ENCODE data around the gene OCIAD2. TPM values are rescaled to one million over a fixed set of nuclear protein-coding genes. Genes with fewer than 3 reads are reported as not detected.
A peak's percentile ranks its signal among the peaks of the same experiment; 100 is the strongest.

Gene OCIAD2, protein sequence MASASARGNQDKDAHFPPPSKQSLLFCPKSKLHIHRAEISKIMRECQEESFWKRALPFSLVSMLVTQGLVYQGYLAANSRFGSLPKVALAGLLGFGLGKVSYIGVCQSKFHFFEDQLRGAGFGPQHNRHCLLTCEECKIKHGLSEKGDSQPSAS
- polyA plus RNA-seq (2013) = 88.6 and 89.3 TPM in 2 replicates

DNA sequence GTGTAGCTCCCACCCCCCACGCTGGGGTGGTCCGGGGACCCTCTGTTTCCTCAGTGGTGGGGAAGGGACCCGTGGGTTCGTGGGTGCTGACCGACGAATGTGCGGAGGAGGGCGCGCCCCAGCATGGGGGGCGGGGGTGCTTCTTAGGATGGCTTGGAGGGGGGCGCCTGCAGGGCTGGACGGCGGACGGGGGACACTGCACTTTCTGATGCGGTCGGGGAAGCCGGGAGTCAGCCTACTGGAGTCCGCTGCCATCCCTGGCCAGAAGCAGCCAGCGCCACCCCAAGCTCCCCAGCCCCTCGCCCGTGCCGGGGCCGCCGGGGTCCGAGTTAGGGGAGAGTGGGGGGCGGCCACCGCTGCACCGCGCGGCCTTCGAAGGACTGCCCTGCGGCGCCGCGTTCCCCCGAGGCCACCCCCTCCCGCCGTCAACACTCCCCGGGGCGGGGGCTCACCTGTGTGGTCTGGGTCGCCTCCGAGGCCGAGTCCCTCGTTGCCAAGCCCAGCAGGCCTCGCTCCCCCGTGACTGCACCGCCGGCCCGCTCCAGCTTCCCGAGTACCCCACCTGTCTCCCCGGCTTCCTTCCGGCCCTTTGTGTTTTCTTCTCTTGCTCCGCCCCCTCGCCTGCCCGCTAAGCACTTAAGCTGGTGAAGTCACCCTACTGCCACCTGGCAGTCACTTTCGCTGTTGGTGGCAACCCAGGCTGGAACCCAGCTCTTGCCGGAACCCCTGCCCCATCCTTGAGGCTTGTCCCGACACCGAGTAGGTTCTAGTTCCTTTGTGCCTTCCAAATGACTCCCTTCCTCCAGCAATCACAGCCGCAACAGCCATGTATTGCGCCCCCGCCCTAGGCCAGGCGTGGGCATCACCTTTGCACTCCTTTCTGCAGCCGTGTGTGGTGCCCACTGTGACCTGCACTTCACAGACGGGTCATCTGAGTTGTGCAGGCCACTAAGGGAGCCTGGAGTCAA, at the start of gene OCIAD2:
Gene OCIAD2 (minus strand): TSS at position 569 of the 968 bp plus-strand sequence. CDS start 2,225 bp downstream, outside the sequence.
- WGBS (ENCODE audit: extremely low coverage, insufficient coverage, insufficient read length) = no CpG with 5 or more reads among the region's 65 CpGs
- Histone ChIP-seq H3K23ac (ENCODE audit: low read length) (peak within 1 kb of the TSS; percentile 31), H2AFZ (ENCODE audit: insufficient read depth, low read length, poor library complexity) (peak within 1 kb of the TSS; percentile 50)

DNA sequence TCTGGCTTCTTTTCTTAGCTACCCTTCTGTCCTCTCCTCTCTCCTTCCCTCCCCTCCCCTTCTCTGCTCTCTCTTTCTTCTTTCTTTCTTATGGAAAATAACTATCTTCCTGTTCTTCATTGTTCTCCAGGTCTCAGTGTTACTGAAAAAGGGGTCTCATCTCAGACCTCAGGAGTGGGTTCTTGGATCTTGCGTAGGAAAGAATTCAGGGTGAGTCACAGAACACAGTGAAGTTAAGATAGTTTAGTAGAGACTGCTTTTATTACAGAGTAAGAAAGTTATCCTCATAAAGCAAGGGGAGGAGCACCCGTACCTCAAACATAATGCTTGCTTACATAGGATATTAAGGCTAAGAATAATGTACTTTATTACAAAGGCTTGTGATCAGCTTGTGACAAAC, 47.7 kb upstream of the OCIAD2 start:
- H3K4me1 ChIP-seq (ENCODE audit: control insufficient read depth in 1 of 2, insufficient read depth in 2 of 2, low read length in 2 of 2) = peaks cover 7 to 10% of the 10 kb centered on the region in 2 experiments
- no peak for DNase-seq
- H2BK120ac ChIP-seq (ENCODE audit: insufficient read depth, low read length, poor library complexity) = no peak overlapping the region
- H3K18ac ChIP-seq (ENCODE audit: low read length) = no peak overlapping the region
- H3K14ac ChIP-seq (ENCODE audit: low read length) = no peak overlapping the region
- no peak overlapping the region for H3K9ac ChIP-seq (ENCODE audit: low read length)
- H3K79me1 ChIP-seq (ENCODE audit: low read length) = peaks cover 4% of the 10 kb centered on the region
- H2BK12ac ChIP-seq (ENCODE audit: low read length) = no peak overlapping the region
- H3K4ac ChIP-seq (ENCODE audit: low read depth, low read length) = no peak overlapping the region
- no peak overlapping the region for H3K23ac ChIP-seq (ENCODE audit: low read length)
- H2AFZ ChIP-seq (ENCODE audit: insufficient read depth, low read length, poor library complexity) = no peak overlapping the region
- H3K9me3 ChIP-seq (ENCODE audit: insufficient read depth, low read depth, low read length) = no peaks in the 10 kb centered on the region
- peak overlapping the region; percentile 8 for H2BK5ac ChIP-seq (ENCODE audit: low read depth, low read length, poor library complexity)
- H4K91ac ChIP-seq (ENCODE audit: low read depth, low read length) = no peak overlapping the region
- no peak overlapping the region for H2AK5ac ChIP-seq (ENCODE audit: low read length)
- no peaks in the 10 kb centered on the region for H3K36me3 ChIP-seq (ENCODE audit: control insufficient read depth in 1 of 2, insufficient read depth in 2 of 2, low read length in 2 of 2)
- no peak overlapping the region for H4K8ac ChIP-seq (ENCODE audit: low read depth, low read length)
- no peaks in the 10 kb centered on the region for H3K79me2 ChIP-seq (ENCODE audit: control insufficient read depth, insufficient read depth, low read length, poor library complexity)
- no peak overlapping the region for H3K4me3 ChIP-seq (ENCODE audit: low read depth, low read length)
- H3K4me2 ChIP-seq (ENCODE audit: low read length) = no peak overlapping the region
- H3K27ac ChIP-seq (ENCODE audit: low read depth, low read length) = peak overlapping the region; percentile 89
- no peak overlapping the region for H4K12ac ChIP-seq (ENCODE audit: low read depth, low read length)
- WGBS (ENCODE audit: extremely low coverage, insufficient coverage, insufficient read length) = no CpG with 5 or more reads among the region's 2 CpGs
- H3K27me3 ChIP-seq (ENCODE audit: insufficient read depth, low read length) = no peaks in the 10 kb centered on the region

More for the DNA sequence above, at the start of gene OCIAD2:
- H2BK5ac ChIP-seq (ENCODE audit: low read depth, low read length, poor library complexity) = no peak within 1 kb of the TSS
- no peak for DNase-seq
- peak within 1 kb of the TSS; percentile 83 for H3K4me3 ChIP-seq (ENCODE audit: low read depth, low read length)
- H2BK120ac ChIP-seq (ENCODE audit: insufficient read depth, low read length, poor library complexity) = peak within 1 kb of the TSS; percentile 44
- peak within 1 kb of the TSS; percentile 23 for H3K18ac ChIP-seq (ENCODE audit: low read length)
- peaks cover 13 to 19% of the 10 kb centered on the region in 2 experiments for H3K4me1 ChIP-seq (ENCODE audit: control insufficient read depth in 1 of 2, insufficient read depth in 2 of 2, low read length in 2 of 2)
- H3K4ac ChIP-seq (ENCODE audit: low read depth, low read length) = peak within 1 kb of the TSS; percentile 28
- peaks cover 11 to 15% of the 10 kb centered on the region in 2 experiments for H3K36me3 ChIP-seq (ENCODE audit: control insufficient read depth in 1 of 2, insufficient read depth in 2 of 2, low read length in 2 of 2)
- peak within 1 kb of the TSS; percentile 77 for H4K8ac ChIP-seq (ENCODE audit: low read depth, low read length)
- peak within 1 kb of the TSS; percentile 47 for H3K14ac ChIP-seq (ENCODE audit: low read length)
- H4K91ac ChIP-seq (ENCODE audit: low read depth, low read length) = peak within 1 kb of the TSS; percentile 52
- peaks cover 11% of the 10 kb centered on the region for H3K79me1 ChIP-seq (ENCODE audit: low read length)
- no peak within 1 kb of the TSS for H2BK12ac ChIP-seq (ENCODE audit: low read length)
- no peaks in the 10 kb centered on the region for H3K9me3 ChIP-seq (ENCODE audit: insufficient read depth, low read depth, low read length)
- peak within 1 kb of the TSS; percentile 89 for H3K4me2 ChIP-seq (ENCODE audit: low read length)
- H2AK5ac ChIP-seq (ENCODE audit: low read length) = peak within 1 kb of the TSS; percentile 73
- H3K79me2 ChIP-seq (ENCODE audit: control insufficient read depth, insufficient read depth, low read length, poor library complexity) = peaks cover 6% of the 10 kb centered on the region
- H3K27ac ChIP-seq (ENCODE audit: low read depth, low read length) = no peak within 1 kb of the TSS
- peak within 1 kb of the TSS; percentile 64 for H3K9ac ChIP-seq (ENCODE audit: low read length)
- no peaks in the 10 kb centered on the region for H3K27me3 ChIP-seq (ENCODE audit: insufficient read depth, low read length)
- peak within 1 kb of the TSS; percentile 49 for H4K12ac ChIP-seq (ENCODE audit: low read depth, low read length)

DNA sequence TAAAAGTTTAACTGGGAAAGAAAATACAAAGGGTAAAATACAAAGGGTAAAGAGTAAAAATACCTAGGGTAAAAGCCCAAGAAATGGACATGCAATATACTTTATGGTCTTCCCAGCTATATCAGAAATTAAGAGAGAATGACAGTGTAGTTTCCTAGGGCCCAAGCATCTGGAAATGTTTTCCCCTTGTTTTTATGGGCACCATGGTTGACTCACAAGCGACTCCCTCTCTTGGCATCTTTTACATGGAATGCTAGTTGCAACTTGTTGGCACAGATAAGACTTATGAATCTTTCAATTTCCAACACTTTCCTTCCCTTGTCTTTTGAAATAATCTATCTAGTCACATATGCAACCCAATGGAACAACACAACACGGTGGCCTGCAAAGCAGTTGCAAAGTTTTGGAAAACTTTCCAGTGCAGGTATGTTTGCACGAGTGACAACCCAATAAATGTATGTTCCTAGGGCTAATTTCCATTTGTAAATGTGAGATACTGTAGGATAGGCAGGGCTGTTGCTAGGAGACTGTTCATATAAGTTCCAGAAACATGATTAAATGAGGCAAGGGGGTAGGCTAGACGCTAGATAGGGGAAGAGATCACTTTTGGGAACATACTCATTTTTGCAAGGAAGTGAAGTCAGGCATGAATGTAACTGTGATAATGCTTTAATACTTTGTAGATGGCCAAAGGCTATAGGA, 43.1 kb upstream of the OCIAD2 start:
- Histone ChIP-seq H3K79me2 (ENCODE audit: control insufficient read depth, insufficient read depth, low read length, poor library complexity) (no peaks in the 10 kb centered on the region), H3K23ac (ENCODE audit: low read length) (no peak overlapping the region), H3K27me3 (ENCODE audit: insufficient read depth, low read length) (no peaks in the 10 kb centered on the region), H2BK120ac (ENCODE audit: insufficient read depth, low read length, poor library complexity) (no peak overlapping the region), H3K9ac (ENCODE audit: low read length) (no peak overlapping the region), H3K9me3 (ENCODE audit: insufficient read depth, low read depth, low read length) (no peaks in the 10 kb centered on the region), H3K27ac (ENCODE audit: low read depth, low read length) (no peak overlapping the region), H2AK5ac (ENCODE audit: low read length) (no peak overlapping the region), H3K79me1 (ENCODE audit: low read length) (no peaks in the 10 kb centered on the region), H3K14ac (ENCODE audit: low read length) (no peak overlapping the region), H2BK5ac (ENCODE audit: low read depth, low read length, poor library complexity) (no peak overlapping the region), H3K36me3 (ENCODE audit: control insufficient read depth in 1 of 2, insufficient read depth in 2 of 2, low read length in 2 of 2) (no peaks in the 10 kb centered on the region), H2BK12ac (ENCODE audit: low read length) (no peak overlapping the region), H3K4me1 (ENCODE audit: control insufficient read depth in 1 of 2, insufficient read depth in 2 of 2, low read length in 2 of 2) (peaks cover 0 to 4% of the 10 kb centered on the region in 2 experiments), H3K4me3 (ENCODE audit: low read depth, low read length) (no peak overlapping the region), H3K4ac (ENCODE audit: low read depth, low read length) (no peak overlapping the region), H3K4me2 (ENCODE audit: low read length) (no peak overlapping the region), H4K91ac (ENCODE audit: low read depth, low read length) (no peak overlapping the region), H2AFZ (ENCODE audit: insufficient read depth, low read length, poor library complexity) (no peak overlapping the region), H4K12ac (ENCODE audit: low read depth, low read length) (no peak overlapping the region), H3K18ac (ENCODE audit: low read length) (no peak overlapping the region), H4K8ac (ENCODE audit: low read depth, low read length) (no peak overlapping the region)
- DNase-seq = peak in 1 of 2 donors; percentile 42
- WGBS (ENCODE audit: extremely low coverage, insufficient coverage, insufficient read length) = no CpG with 5 or more reads among the region's 4 CpGs

DNA sequence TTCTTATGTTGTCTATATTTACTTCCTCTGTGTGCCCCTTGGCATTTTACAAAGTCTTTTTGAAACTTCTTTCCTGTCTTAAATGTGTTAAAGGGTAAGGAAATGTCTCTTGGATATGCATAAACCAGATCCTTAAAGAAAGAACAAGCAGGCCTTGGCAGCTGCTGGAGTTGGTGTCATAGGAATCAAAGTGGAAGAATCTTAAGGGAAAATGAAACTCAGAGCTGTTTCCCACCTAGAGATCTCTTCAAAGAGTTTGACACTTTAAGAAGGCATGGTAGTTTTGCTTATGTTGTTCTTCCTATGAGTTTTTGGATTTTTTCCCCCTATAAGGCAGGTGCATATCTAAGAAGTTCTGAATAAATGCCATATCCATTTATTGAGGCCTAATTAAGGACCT, 42.5 kb upstream of the OCIAD2 start:
- H3K79me2 ChIP-seq (ENCODE audit: control insufficient read depth, insufficient read depth, low read length, poor library complexity) = no peaks in the 10 kb centered on the region
- no peak overlapping the region for H2BK12ac ChIP-seq (ENCODE audit: low read length)
- DNase-seq = no peak
- peaks cover 0 to 9% of the 10 kb centered on the region in 2 experiments for H3K4me1 ChIP-seq (ENCODE audit: control insufficient read depth in 1 of 2, insufficient read depth in 2 of 2, low read length in 2 of 2)
- H3K4ac ChIP-seq (ENCODE audit: low read depth, low read length) = no peak overlapping the region
- no peak overlapping the region for H4K12ac ChIP-seq (ENCODE audit: low read depth, low read length)
- H3K79me1 ChIP-seq (ENCODE audit: low read length) = no peaks in the 10 kb centered on the region
- H2BK5ac ChIP-seq (ENCODE audit: low read depth, low read length, poor library complexity) = no peak overlapping the region
- no peak overlapping the region for H3K27ac ChIP-seq (ENCODE audit: low read depth, low read length)
- H3K18ac ChIP-seq (ENCODE audit: low read length) = no peak overlapping the region
- H3K27me3 ChIP-seq (ENCODE audit: insufficient read depth, low read length) = no peaks in the 10 kb centered on the region
- H3K4me2 ChIP-seq (ENCODE audit: low read length) = no peak overlapping the region
- H3K14ac ChIP-seq (ENCODE audit: low read length) = no peak overlapping the region
- no peak overlapping the region for H3K4me3 ChIP-seq (ENCODE audit: low read depth, low read length)
- H3K36me3 ChIP-seq (ENCODE audit: control insufficient read depth in 1 of 2, insufficient read depth in 2 of 2, low read length in 2 of 2) = no peaks in the 10 kb centered on the region
- H3K23ac ChIP-seq (ENCODE audit: low read length) = no peak overlapping the region
- H2BK120ac ChIP-seq (ENCODE audit: insufficient read depth, low read length, poor library complexity) = no peak overlapping the region
- H4K91ac ChIP-seq (ENCODE audit: low read depth, low read length) = no peak overlapping the region
- no peak overlapping the region for H2AFZ ChIP-seq (ENCODE audit: insufficient read depth, low read length, poor library complexity)
- H4K8ac ChIP-seq (ENCODE audit: low read depth, low read length) = no peak overlapping the region
- H3K9ac ChIP-seq (ENCODE audit: low read length) = no peak overlapping the region
- no peak overlapping the region for H2AK5ac ChIP-seq (ENCODE audit: low read length)
- H3K9me3 ChIP-seq (ENCODE audit: insufficient read depth, low read depth, low read length) = no peaks in the 10 kb centered on the region

Measured in trophoblast cell (in vitro differentiated cells and primary cell).